WERI-Rb-1 (cell line): ENCODE data around the gene BPIFB4.
"Not testable (repeated sequence)": the region's sequence is repeated elsewhere in the genome, so short reads cannot be mapped to it uniquely, and the experiment has no call there.

Experiments used
- DNase-seq: peaks from one replicate; pipeline ENCODE4 v3.0.0-alpha.2; 2020
- H3K27ac ChIP-seq: fragments of 250-450 bp; sonication (Bioruptor Pico); 2 replicates; pipeline ENCODE4 v1.5.1; 2020; ENCODE audit warnings: mild to moderate bottlenecking, moderate library complexity
- H3K27me3 ChIP-seq: fragments of 250-450 bp; sonication (Bioruptor Pico); 2 replicates; pipeline ENCODE4 v1.5.1; 2021; ENCODE audit warnings: mild to moderate bottlenecking, low read depth, moderate library complexity; ENCODE audit not compliant: insufficient read depth, severe bottlenecking
- H3K36me3 ChIP-seq: fragments of 250-450 bp; sonication (Bioruptor Pico); 2 replicates; pipeline ENCODE4 v1.5.1; 2020; ENCODE audit warnings: mild to moderate bottlenecking, moderate library complexity
- H3K4me3 ChIP-seq: 2 replicates; pipeline ENCODE4 v1.5.1; 2011; ENCODE audit warnings: low read depth, mild to moderate bottlenecking, control low read depth, low read length
- H3K9me3 ChIP-seq: fragments of 250-450 bp; sonication (Bioruptor Pico); 2 replicates; pipeline ENCODE4 v1.5.1; 2021; ENCODE audit warnings: mild to moderate bottlenecking, moderate library complexity; ENCODE audit not compliant: severe bottlenecking
- CTCF ChIP-seq: IDR thresholded peaks from 2 replicates; pipeline ENCODE4 v1.5.1; 2011; ENCODE audit warnings: low read depth, mild to moderate bottlenecking, control low read depth, inconsistent platforms, low read length

Gene BPIFB4

GRCh38 chr20:33108661-33109060 is 29.2 kb downstream of the BPIFB4 start:
- no peak overlapping the region for H3K4me3 ChIP-seq
- H3K9me3 ChIP-seq, result peaks cover 2% of the 10 kb centered on the region
- no peaks in the 10 kb centered on the region for H3K36me3 ChIP-seq
- no peaks in the 10 kb centered on the region for H3K27me3 ChIP-seq
- no peak for TF ChIP-seq CTCF
- H3K27ac ChIP-seq, result no peak overlapping the region
- DNase-seq, result no peak

GRCh38 chr20:33110147-33110825 is 30.8 kb downstream of the BPIFB4 start:
- no peak for DNase-seq
- Histone ChIP-seq H3K4me3 (no peak overlapping the region), H3K27ac (no peak overlapping the region), H3K36me3 (no peaks in the 10 kb centered on the region), H3K27me3 (no peaks in the 10 kb centered on the region), H3K9me3 (peaks cover 2% of the 10 kb centered on the region)
- TF ChIP-seq CTCF, result no peak

GRCh38 chr20:33111306-33111705 is 31.9 kb downstream of the BPIFB4 start:
- Histone ChIP-seq H3K9me3 (peaks cover 2% of the 10 kb centered on the region), H3K27me3 (no peaks in the 10 kb centered on the region), H3K36me3 (no peaks in the 10 kb centered on the region), H3K27ac (no peak overlapping the region), H3K4me3 (no peak overlapping the region)
- no peak for TF ChIP-seq CTCF
- no peak for DNase-seq

- Histone ChIP-seq H3K36me3 (no peaks in the 10 kb centered on the region), H3K4me3 (no peak overlapping the region), H3K27me3 (no peaks in the 10 kb centered on the region), H3K27ac (no peak overlapping the region), H3K9me3 (peaks cover 2% of the 10 kb centered on the region)
- DNase-seq, result no peak
- TF ChIP-seq CTCF, result no peak
Observed at GRCh38 chr20:33112547-33113386, 33.3 kb downstream of the BPIFB4 start.

GRCh38 chr20:33113387-33113908 is 34.0 kb downstream of the BPIFB4 start:
- H3K36me3 ChIP-seq, result no peaks in the 10 kb centered on the region
- peaks cover 2% of the 10 kb centered on the region for H3K9me3 ChIP-seq
- TF ChIP-seq CTCF, result no peak
- no peak overlapping the region for H3K4me3 ChIP-seq
- DNase-seq, result no peak
- no peaks in the 10 kb centered on the region for H3K27me3 ChIP-seq
- no peak overlapping the region for H3K27ac ChIP-seq

- not testable (repeated sequence) for H3K36me3 ChIP-seq, H3K4me3 ChIP-seq, H3K27me3 ChIP-seq, DNase-seq, H3K27ac ChIP-seq, H3K9me3 ChIP-seq
Observed at GRCh38 chr20:33115501-33115900, 36.1 kb downstream of the BPIFB4 start.
